HEK293 (cell line): ENCODE results near the gene USP6.

Experiments used
- CTCF ChIA-PET: fragments of 350-600 bp; formaldehyde crosslinking; extraction: SDS; loops from one replicate; lab custom pipeline; 2021; ENCODE audit warnings: antibody characterized with exemption; lab: Yijun Ruan, JAX
- POLR2A ChIA-PET: fragments of 300-600 bp; formaldehyde crosslinking; extraction: SDS; loops from one replicate; lab custom pipeline; 2020; ENCODE audit warnings: antibody characterized with exemption, inconsistent platforms; lab: Yijun Ruan, JAX
- H3K27ac ChIP-seq: fragments of 200-500 bp; sonication (Bioruptor generic); 2 replicates; pipeline ENCODE4 v1.5.1; 2014; ENCODE audit warnings: low read depth, low read length, control low read depth, inconsistent platforms; ENCODE audit errors: extremely low read depth
- H3K36me3 ChIP-seq, 2 experiments: fragments of 200-500 bp in 1 of 2; sonication (Bioruptor generic) in 1 of 2; 1 replicate in 1 of 2; 2 replicates in 1 of 2; pipeline ENCODE4 v1.5.1; 2014 to 2017; ENCODE audit warnings: inconsistent platforms in 2 of 2, low read length in 2 of 2; ENCODE audit not compliant: control insufficient read depth in 2 of 2, insufficient read depth in 1 of 2
- H3K4me1 ChIP-seq: fragments of 200-500 bp; sonication (Bioruptor generic); 2 replicates; pipeline ENCODE4 v1.5.1; 2014; ENCODE audit warnings: mild to moderate bottlenecking, low read length, inconsistent platforms; ENCODE audit not compliant: control insufficient read depth, insufficient read depth
- H3K4me3 ChIP-seq: 2 replicates; pipeline ENCODE4 v1.5.1; 2011; ENCODE audit warnings: low read depth, mild to moderate bottlenecking, control low read depth, low read length, moderate library complexity
- H3K9me3 ChIP-seq: fragments of 200-500 bp; sonication (Bioruptor generic); 2 replicates; pipeline ENCODE4 v1.5.1; 2014; ENCODE audit warnings: low read depth, low read length, inconsistent platforms; ENCODE audit not compliant: control insufficient read depth, insufficient read depth
- ATF2 ChIP-seq: fragments of 450-650 bp; formaldehyde crosslinking; IDR thresholded peaks from 2 replicates; pipeline ENCODE4 v1.5.1; 2016; ENCODE audit warnings: missing biosample characterization, missing genetic modification characterization, low read depth
- KLF17 ChIP-seq: fragments of 450-650 bp; formaldehyde crosslinking; IDR thresholded peaks from 2 replicates; pipeline ENCODE4 v1.5.1; 2016; ENCODE audit warnings: missing biosample characterization, missing genetic modification characterization
- SCRT2 ChIP-seq: fragments of 450-650 bp; formaldehyde crosslinking; IDR thresholded peaks from 2 replicates; pipeline ENCODE4 v1.5.1; 2016; ENCODE audit warnings: missing biosample characterization, missing genetic modification characterization
- ZBTB10 ChIP-seq: fragments of 450-650 bp; formaldehyde crosslinking; IDR thresholded peaks from 2 replicates; pipeline ENCODE4 v1.5.1; 2016; ENCODE audit warnings: missing biosample characterization, missing genetic modification characterization
- ZBTB8A ChIP-seq: fragments of 450-650 bp; formaldehyde crosslinking; IDR thresholded peaks from 2 replicates; pipeline ENCODE4 v1.5.1; 2016; ENCODE audit warnings: missing biosample characterization, missing genetic modification characterization
- ZFP37 ChIP-seq: fragments of 450-650 bp; formaldehyde crosslinking; IDR thresholded peaks from 2 replicates; pipeline ENCODE4 v1.5.1; 2016; ENCODE audit warnings: missing biosample characterization, missing genetic modification characterization
- ZNF398 ChIP-seq: fragments of 450-650 bp; formaldehyde crosslinking; IDR thresholded peaks from 2 replicates; pipeline ENCODE4 v1.5.1; 2017; ENCODE audit warnings: missing biosample characterization, missing genetic modification characterization
- ZNF555 ChIP-seq: fragments of 450-650 bp; formaldehyde crosslinking; conservative IDR thresholded peaks from 2 replicates; pipeline ENCODE4 v1.5.1; 2017; ENCODE audit warnings: missing biosample characterization, mild to moderate bottlenecking, missing genetic modification characterization, inconsistent platforms
- ZNF639 ChIP-seq: fragments of 450-650 bp; formaldehyde crosslinking; IDR thresholded peaks from 2 replicates; pipeline ENCODE4 v1.5.1; 2016; ENCODE audit warnings: missing biosample characterization, missing genetic modification characterization
- ZNF664 ChIP-seq: fragments of 450-650 bp; formaldehyde crosslinking; IDR thresholded peaks from 2 replicates; pipeline ENCODE4 v1.5.1; 2016; ENCODE audit warnings: missing biosample characterization, missing genetic modification characterization
- ZNF776 ChIP-seq: fragments of 450-650 bp; formaldehyde crosslinking; IDR thresholded peaks from 2 replicates; pipeline ENCODE4 v1.5.0; 2017; ENCODE audit warnings: missing biosample characterization, missing genetic modification characterization, borderline replicate concordance
- TF ChIP-seq, protein P1 (sequence below): fragments of 450-650 bp; formaldehyde crosslinking; IDR thresholded peaks from 2 replicates; pipeline ENCODE4 v1.5.1; 2016; ENCODE audit warnings: missing biosample characterization, missing genetic modification characterization, low read depth
- TF ChIP-seq, protein P2 (sequence below): fragments of 450-650 bp; formaldehyde crosslinking; IDR thresholded peaks from 2 replicates; pipeline ENCODE4 v1.5.1; 2017; ENCODE audit warnings: missing biosample characterization, missing genetic modification characterization

Gene USP6

DNA sequence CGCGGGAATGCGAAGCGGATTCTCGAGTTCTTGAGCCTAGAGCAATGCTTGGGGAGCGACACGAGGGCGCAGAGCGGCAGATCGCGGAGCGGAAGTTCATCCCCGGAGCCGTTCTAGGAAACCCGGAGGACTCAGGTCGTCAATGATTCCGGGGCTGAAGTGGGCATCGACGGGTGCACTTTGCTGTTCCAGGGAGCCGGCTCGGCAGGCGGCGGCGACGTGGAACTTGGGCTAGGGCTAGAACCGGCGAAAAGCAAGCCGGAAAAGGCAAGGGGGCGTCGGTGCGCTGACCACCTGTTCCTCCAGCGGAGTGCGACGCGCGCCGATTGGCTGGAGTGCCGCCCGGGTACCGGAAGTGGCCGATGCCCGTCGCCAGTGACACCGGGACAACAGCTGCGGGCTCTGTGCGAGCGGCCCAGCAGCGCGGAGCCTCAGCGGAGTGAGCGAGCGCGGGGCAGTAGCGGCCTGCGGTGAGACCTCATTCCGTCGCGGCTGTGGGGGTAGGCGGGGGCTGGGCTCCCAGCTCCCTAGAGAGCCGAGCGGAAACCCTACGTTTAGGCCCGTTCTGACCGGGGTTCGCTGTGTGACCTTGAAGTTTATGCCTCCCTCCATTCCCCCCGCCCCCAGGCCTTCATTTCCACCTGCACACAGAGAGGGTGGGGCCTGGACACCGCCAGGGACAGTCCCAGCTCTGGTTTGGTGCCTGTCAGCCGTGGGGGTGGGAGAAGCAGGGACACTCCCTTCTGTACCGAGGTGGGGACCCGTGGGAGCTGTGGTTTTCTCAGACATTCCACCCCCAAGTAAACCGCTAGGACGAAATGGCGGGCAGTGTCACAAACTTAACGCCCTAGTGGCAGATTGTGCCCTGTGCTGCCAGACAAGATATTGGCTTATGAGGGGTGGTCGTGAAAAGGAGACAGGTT lies 37.5 kb upstream of the USP6 start, which contains the start of gene ZFP3:
Gene ZFP3, plus strand, starts transcription at position 362 of the 923 bp plus-strand sequence. CDS start 13,038 bp downstream, outside the sequence.
- Histone ChIP-seq H3K4me3 (peak within 1 kb of the TSS; percentile 15), H3K9me3 (no peaks in the 10 kb centered on the region; the same call in 1 of the 2 replicates), H3K4me1 (no peaks in the 10 kb centered on the region), H3K36me3 (no peaks in the 10 kb centered on the region), H3K27ac (no peak within 1 kb of the TSS)
- no peak for TF ChIP-seq ZNF555 (tag by site-specific recombination)
- TF ChIP-seq ZNF776 (tag by site-specific recombination) = no peak
- TF ChIP-seq ZNF398 = no peak
- no peak for TF ChIP-seq ATF2 (tag by site-specific recombination)
- TF ChIP-seq SCRT2 (tag by site-specific recombination) = no peak
- TF ChIP-seq, protein P1, sequence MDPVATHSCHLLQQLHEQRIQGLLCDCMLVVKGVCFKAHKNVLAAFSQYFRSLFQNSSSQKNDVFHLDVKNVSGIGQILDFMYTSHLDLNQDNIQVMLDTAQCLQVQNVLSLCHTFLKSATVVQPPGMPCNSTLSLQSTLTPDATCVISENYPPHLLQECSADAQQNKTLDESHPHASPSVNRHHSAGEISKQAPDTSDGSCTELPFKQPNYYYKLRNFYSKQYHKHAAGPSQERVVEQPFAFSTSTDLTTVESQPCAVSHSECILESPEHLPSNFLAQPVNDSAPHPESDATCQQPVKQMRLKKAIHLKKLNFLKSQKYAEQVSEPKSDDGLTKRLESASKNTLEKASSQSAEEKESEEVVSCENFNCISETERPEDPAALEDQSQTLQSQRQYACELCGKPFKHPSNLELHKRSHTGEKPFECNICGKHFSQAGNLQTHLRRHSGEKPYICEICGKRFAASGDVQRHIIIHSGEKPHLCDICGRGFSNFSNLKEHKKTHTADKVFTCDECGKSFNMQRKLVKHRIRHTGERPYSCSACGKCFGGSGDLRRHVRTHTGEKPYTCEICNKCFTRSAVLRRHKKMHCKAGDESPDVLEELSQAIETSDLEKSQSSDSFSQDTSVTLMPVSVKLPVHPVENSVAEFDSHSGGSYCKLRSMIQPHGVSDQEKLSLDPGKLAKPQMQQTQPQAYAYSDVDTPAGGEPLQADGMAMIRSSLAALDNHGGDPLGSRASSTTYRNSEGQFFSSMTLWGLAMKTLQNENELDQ = no peak
- no peak for TF ChIP-seq KLF17 (tag by site-specific recombination)
- TF ChIP-seq ZBTB10 (tag by site-specific recombination) = no peak
- no peak for TF ChIP-seq ZNF639 (tag by site-specific recombination)
- CTCF ChIA-PET = interaction anchor here (1.2 to 2.1 kb wide), 2 partner anchors 8 to 16 kb away, joined by 5 to 8 read pairs; no protein-coding TSS in a partner anchor
- POLR2A ChIA-PET = no interaction called here

GRCh38 chr17:5080591-5080990 lies 35.2 kb upstream of the USP6 start:
- TF ChIP-seq, protein P2, sequence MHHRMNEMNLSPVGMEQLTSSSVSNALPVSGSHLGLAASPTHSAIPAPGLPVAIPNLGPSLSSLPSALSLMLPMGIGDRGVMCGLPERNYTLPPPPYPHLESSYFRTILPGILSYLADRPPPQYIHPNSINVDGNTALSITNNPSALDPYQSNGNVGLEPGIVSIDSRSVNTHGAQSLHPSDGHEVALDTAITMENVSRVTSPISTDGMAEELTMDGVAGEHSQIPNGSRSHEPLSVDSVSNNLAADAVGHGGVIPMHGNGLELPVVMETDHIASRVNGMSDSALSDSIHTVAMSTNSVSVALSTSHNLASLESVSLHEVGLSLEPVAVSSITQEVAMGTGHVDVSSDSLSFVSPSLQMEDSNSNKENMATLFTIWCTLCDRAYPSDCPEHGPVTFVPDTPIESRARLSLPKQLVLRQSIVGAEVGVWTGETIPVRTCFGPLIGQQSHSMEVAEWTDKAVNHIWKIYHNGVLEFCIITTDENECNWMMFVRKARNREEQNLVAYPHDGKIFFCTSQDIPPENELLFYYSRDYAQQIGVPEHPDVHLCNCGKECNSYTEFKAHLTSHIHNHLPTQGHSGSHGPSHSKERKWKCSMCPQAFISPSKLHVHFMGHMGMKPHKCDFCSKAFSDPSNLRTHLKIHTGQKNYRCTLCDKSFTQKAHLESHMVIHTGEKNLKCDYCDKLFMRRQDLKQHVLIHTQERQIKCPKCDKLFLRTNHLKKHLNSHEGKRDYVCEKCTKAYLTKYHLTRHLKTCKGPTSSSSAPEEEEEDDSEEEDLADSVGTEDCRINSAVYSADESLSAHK = no peak
- TF ChIP-seq ZNF664 (tag by site-specific recombination) = 0 out of 2 replicates have a peak, but pooled peaks have one; percentile 18
- TF ChIP-seq ZNF555 (tag by site-specific recombination) = no peak
- no peak for TF ChIP-seq ZFP37 (tag by site-specific recombination)
- TF ChIP-seq ZBTB8A = no peak
- no peak overlapping the region for H3K27ac ChIP-seq
- no peaks in the 10 kb centered on the region for H3K4me1 ChIP-seq
- H3K4me3 ChIP-seq = no peak overlapping the region
- no peaks in the 10 kb centered on the region for H3K36me3 ChIP-seq
- no peaks in the 10 kb centered on the region; the same call in 1 of the 2 replicates for H3K9me3 ChIP-seq
- CTCF ChIA-PET = no interaction called here
- POLR2A ChIA-PET = no interaction called here
